Cardiac fibroblast (primary cell): ENCODE results near the gene DSCAML1.

Experiments
- DNase-seq, 2 donors: peaks; one replicate each; pipeline versions ENCODE4 v3.0.0 to v3.0.0-alpha.2; 2010; ENCODE audit warnings: low read depth in 2 of 2
- H3K4me3 ChIP-seq, 2 donors: replicated peaks in 1 of 2; 1 replicate in 1 of 2; 2 replicates in 1 of 2; pipeline ENCODE4 v1.5.1; 2011; ENCODE audit warnings: low read depth in 2 of 2, low read length in 2 of 2, mild to moderate bottlenecking in 2 of 2, moderate library complexity in 1 of 2
- CTCF ChIP-seq: IDR thresholded peaks from one replicate; pipeline ENCODE4 v1.5.1; 2011; ENCODE audit warnings: low read depth, mild to moderate bottlenecking, low read length, inconsistent platforms

Gene DSCAML1

GRCh38 chr11:117517097-117517496, 279.9 kb downstream of the DSCAML1 start:
- DNase-seq, result no peak

GRCh38 chr11:117515892-117516787, 280.9 kb downstream of the DSCAML1 start:
- DNase-seq, result no peak
- no peak overlapping the region for H3K4me3 ChIP-seq
- no peak for TF ChIP-seq CTCF

More at GRCh38 chr11:117517097-117517496, 279.9 kb downstream of the DSCAML1 start:
- no peak overlapping the region for H3K4me3 ChIP-seq
- TF ChIP-seq CTCF, result no peak

- no peak for DNase-seq
- TF ChIP-seq CTCF, result no peak
- no peak overlapping the region for H3K4me3 ChIP-seq
These were observed 282.8 kb downstream of the DSCAML1 start for GRCh38 chr11:117514256-117514655.

- DNase-seq, result no peak
- no peak overlapping the region for H3K4me3 ChIP-seq
- TF ChIP-seq CTCF, result no peak
These were observed 283.4 kb downstream of the DSCAML1 start for GRCh38 chr11:117513666-117514065.

GRCh38 chr11:117511931-117512539, 285.0 kb downstream of the DSCAML1 start:
- no peak for TF ChIP-seq CTCF

GRCh38 chr11:117511483-117511930, 285.5 kb downstream of the DSCAML1 start:
- no peak for TF ChIP-seq CTCF
- DNase-seq, result no peak
- H3K4me3 ChIP-seq, result no peak overlapping the region

More at GRCh38 chr11:117511931-117512539, 285.0 kb downstream of the DSCAML1 start:
- no peak for DNase-seq
- no peak overlapping the region for H3K4me3 ChIP-seq
